D721Med (cell line): ENCODE measurements around the gene MYORG.

Experiments
- DNase-seq: peaks from one replicate; pipeline ENCODE4 v3.0.0; 2011; ENCODE audit warnings: low spot score; ENCODE audit not compliant: insufficient read length
- FAIRE-seq: peaks from 2 replicates; lab custom pipeline; 2011; peaks lifted over from hg19 to GRCh38; lab: Jason Lieb, UNC
- TF ChIP-seq, protein P1 (sequence below): IDR thresholded peaks from 2 replicates; pipeline ENCODE4 v1.5.1; 2012; ENCODE audit warnings: mild to moderate bottlenecking, control low read depth; ENCODE audit not compliant: insufficient read depth; ENCODE audit errors: missing control alignments

MYORG gene

DNA sequence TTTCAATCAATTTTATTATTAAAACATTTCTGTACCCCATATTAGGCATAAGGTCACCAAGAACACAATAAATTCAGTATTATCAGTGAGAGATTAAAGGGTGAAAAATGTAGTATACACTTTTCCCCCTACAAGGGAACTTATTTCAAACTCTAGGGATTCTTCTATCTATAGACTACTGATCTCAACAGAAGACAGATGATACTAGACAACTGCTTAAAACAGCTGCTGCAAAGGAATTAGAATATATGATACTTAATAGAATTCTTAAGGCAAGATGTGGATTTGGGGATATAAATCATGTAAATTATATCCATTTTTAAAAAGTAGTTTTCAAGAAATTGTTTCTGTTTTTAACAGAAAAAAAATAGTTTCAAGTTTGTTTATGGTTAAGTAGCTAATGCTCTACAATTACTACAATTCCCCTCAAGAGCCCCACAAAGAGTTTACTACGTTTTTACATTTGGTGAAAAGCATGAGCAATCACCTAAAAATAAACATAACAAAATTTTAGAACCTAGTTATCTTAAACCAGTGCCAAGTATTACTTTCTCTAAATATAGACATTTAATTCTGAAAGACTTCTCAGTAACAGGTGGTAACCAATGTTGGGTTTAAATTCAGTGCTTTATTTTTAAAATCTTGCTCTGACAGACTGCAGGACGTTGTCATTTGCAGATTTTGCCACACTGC lies 53.7 kb downstream of the MYORG start:
- TF ChIP-seq, protein P1, sequence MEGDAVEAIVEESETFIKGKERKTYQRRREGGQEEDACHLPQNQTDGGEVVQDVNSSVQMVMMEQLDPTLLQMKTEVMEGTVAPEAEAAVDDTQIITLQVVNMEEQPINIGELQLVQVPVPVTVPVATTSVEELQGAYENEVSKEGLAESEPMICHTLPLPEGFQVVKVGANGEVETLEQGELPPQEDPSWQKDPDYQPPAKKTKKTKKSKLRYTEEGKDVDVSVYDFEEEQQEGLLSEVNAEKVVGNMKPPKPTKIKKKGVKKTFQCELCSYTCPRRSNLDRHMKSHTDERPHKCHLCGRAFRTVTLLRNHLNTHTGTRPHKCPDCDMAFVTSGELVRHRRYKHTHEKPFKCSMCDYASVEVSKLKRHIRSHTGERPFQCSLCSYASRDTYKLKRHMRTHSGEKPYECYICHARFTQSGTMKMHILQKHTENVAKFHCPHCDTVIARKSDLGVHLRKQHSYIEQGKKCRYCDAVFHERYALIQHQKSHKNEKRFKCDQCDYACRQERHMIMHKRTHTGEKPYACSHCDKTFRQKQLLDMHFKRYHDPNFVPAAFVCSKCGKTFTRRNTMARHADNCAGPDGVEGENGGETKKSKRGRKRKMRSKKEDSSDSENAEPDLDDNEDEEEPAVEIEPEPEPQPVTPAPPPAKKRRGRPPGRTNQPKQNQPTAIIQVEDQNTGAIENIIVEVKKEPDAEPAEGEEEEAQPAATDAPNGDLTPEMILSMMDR, result no peak
- FAIRE-seq (no peak), DNase-seq (no peak)

DNA sequence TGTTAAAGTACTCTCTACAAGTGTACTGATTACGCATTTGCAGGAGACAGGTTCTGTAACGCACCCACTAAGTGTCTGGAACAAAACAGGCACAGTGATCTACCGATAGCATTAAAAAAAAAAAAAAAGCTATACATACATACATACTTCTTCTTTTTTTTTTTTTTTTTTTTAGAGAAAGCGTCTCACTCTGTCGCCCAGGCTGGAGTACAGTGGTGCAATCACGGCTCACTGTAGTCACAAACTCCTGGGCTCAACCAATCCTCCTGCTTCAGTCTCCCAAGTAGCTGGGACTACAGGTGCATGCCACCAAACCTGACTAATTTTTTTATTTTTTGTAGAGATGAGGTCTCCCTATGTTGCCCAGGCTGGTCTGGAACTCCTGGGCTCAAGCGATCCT lies 55.2 kb downstream of the MYORG start:
- DNase-seq (no peak), FAIRE-seq (no peak)
- TF ChIP-seq, protein P1, result no peak

DNA sequence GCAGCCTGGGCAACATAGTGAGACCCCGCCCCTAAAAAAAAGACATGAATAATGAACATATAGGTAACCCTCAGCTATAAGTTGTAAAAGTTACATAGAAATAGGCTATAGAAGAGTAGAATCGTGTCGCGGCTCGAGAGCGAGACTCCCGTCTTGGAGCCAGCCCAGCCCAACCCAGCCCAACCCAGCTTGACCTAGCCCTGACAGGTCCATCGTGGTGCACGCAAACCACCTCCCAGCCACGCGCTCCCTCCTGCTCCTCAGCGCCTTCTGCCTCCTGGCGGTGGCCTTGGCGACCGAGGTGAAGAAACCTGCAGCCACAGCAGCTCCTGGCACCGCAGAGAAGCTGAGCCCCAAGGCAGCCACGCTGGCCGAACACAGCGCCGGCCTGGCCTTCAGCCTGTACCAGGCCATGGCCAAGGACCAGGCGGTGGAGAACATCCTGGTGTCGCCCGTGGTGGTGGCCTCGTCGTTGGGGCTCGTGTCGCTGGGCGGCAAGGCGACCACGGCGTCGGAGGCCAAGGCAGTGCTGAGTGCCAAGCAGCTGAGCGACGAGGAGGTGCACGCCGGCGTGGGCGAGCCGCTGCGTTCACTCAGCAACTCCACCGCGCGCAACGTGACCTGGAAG lies 58.4 kb downstream of the MYORG start:
- no peak for DNase-seq
- TF ChIP-seq, protein P1, result no peak
- FAIRE-seq, result no peak

DNA sequence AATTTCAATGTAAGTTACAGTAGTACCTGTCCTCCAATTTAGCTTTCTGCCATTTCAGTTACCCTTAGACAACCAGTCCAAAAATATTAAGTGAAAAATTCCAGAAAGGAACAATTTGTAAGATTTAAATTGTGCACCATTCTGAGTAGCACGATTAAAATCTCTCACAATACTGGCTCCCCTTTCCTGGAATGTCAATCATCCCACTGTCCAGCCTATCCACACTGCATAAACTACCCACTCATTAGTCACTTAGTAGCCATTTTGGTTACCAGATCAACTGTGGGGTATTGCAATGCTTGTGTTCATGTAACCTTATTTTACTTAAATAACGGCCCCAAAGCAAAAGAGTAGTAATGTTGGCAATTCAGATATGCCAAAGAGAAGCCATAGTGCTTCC lies 59.3 kb downstream of the MYORG start:
- TF ChIP-seq, protein P1, result no peak
- FAIRE-seq, result no peak
- no peak for DNase-seq
